Measurements from ENCODE around the gene AGAP1.

DNA sequence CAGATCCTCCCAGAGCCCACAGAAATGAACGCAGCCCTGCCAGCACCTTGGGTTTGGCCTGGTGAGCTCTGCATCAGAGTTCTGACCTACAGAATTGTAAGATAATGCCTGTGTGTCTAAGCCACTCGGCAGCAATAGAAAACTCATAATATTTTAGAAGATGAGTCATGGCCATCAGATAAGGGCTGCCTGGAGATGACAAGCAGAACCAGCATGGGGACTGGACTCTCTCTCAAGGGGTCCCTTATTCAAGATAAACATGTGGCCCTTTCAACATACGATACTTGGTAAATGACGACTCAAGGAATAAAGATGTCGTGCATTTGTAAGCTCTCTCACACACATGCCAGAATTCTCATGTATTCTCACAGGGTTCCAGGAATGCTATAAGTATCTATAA is 8.5 kb upstream of the AGAP1 start:
- TF ChIP-seq, protein P1, sequence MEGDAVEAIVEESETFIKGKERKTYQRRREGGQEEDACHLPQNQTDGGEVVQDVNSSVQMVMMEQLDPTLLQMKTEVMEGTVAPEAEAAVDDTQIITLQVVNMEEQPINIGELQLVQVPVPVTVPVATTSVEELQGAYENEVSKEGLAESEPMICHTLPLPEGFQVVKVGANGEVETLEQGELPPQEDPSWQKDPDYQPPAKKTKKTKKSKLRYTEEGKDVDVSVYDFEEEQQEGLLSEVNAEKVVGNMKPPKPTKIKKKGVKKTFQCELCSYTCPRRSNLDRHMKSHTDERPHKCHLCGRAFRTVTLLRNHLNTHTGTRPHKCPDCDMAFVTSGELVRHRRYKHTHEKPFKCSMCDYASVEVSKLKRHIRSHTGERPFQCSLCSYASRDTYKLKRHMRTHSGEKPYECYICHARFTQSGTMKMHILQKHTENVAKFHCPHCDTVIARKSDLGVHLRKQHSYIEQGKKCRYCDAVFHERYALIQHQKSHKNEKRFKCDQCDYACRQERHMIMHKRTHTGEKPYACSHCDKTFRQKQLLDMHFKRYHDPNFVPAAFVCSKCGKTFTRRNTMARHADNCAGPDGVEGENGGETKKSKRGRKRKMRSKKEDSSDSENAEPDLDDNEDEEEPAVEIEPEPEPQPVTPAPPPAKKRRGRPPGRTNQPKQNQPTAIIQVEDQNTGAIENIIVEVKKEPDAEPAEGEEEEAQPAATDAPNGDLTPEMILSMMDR (IDR thresholded peaks at IDR 0.05), result no peak
- no peak for TF ChIP-seq POLR2A (IDR thresholded peaks at IDR 0.05)
